K562 treated with DMSO at 1 percent for 12 hours (cell line): ENCODE results near the gene RRP12. TPM values are rescaled to one million over a fixed set of nuclear protein-coding genes. Genes with fewer than 3 reads are reported as not detected.

Experiments used
- total RNA-seq: library from RNA; unstranded; fragments of 300-600 nt; gene quantifications from 2 replicates; pipeline ENCODE4 v1.2.3, GENCODE V29; 2022; ENCODE audit not compliant: insufficient read depth

Gene RRP12
- total RNA-seq = 6.5 and 7.9 TPM in 2 replicates

GRCh38 chr10:97400665-97401454 is at the start of gene RRP12:
Gene RRP12, minus strand, starts transcription at chr10:97401340. Its CDS starts 109 bp downstream, at chr10:97401231.

GRCh38 chr10:97445722-97446639 is 44.8 kb upstream of the RRP12 start, which contains the start of the genes EXOSC1 and ZDHHC16:
Gene EXOSC1, minus strand, starts transcription at chr10:97446006. Its CDS starts 21 bp downstream, at chr10:97445985.
Gene ZDHHC16, plus strand, starts transcription at chr10:97446175. Its CDS starts 5,501 bp downstream, at chr10:97451676.

GRCh38 chr10:97425964-97426775 is 25.0 kb upstream of the RRP12 start, which contains the start of gene PGAM1:
Gene PGAM1, plus strand, starts transcription at chr10:97426191. Its CDS starts 117 bp downstream, at chr10:97426308.

DNA sequence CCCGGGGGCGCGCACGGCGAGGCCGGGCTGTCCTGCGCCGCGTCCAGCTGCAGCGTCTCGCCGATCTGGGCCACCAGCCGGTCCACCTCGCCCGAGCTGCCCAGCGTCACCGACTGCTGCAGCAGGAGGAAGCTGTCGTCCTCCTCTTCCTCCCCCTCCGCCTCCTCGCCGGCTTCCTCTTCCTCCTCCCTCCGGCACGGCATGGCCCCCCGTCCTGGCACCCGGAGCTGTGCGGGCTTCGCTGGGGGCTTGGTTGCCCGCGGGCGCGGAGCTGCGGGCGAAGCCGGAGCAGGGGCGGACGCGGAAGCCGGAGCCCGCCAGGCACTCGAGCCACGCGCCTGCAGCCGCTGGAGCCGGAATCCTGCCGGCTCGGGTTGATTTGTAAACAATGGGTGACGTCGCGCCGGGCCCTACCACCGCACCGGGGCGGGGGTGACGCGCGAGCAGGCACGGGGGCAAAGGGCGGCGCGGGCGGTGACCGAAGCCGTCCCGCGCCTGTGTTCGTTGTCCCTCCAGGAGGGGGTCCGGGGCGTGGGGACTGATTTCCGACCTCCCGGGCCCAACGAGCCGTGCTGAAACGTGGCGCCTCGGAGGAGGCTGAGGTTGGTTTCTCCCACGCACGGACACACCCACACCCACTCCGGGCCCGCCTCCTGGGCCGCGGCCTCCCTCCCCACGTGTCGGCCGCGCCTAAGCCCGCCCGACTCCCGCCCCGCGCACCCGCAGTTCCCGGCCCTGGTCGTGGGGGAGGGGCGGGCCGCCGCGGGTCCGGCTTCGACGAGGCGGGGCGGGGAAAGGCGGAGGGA is 66.6 kb downstream of the RRP12 start, which contains the start of gene FRAT2:
Gene FRAT2 (minus strand): TSS at position 360 of the 806 bp plus-strand sequence. CDS start 157 bp downstream, at position 203.

GRCh38 chr10:97318772-97319651 is 82.1 kb downstream of the RRP12 start, which contains the start of gene FRAT1:
Gene FRAT1, plus strand, starts transcription at chr10:97319271. Its CDS starts 183 bp downstream, at chr10:97319454.

Other genes with a start within 250 kb of the RRP12 start
- 0.16 TPM in 1 of 2 replicates, not detected in the other for gene SLIT1, start 215.4 kb downstream of the RRP12 start, total RNA-seq
- 10.7 and 22.6 TPM in 2 replicates for gene ARHGAP19, start 108.7 kb downstream of the RRP12 start, total RNA-seq
- gene FRAT1, start 82.1 kb downstream of the RRP12 start, total RNA-seq = 4.0 TPM in 2 replicates
- 23.1 and 23.6 TPM in 2 replicates for gene FRAT2, start 66.6 kb downstream of the RRP12 start, total RNA-seq
- gene PGAM1, start 24.9 kb upstream of the RRP12 start, total RNA-seq = 157 and 193 TPM in 2 replicates
- 65.4 and 74.3 TPM in 2 replicates for gene EXOSC1, start 44.7 kb upstream of the RRP12 start, total RNA-seq
- gene ZDHHC16, start 44.8 kb upstream of the RRP12 start, total RNA-seq = 18.7 and 21.7 TPM in 2 replicates
- gene MMS19, start 97.1 kb upstream of the RRP12 start, total RNA-seq = 33.3 and 44.5 TPM in 2 replicates
- 5.4 and 5.7 TPM in 2 replicates for gene UBTD1, start 97.6 kb upstream of the RRP12 start, total RNA-seq
- gene ANKRD2, start 171.4 kb upstream of the RRP12 start, total RNA-seq = not detected in 2 replicates
- not detected in 2 replicates for gene HOGA1, start 183.0 kb upstream of the RRP12 start, total RNA-seq
- not detected in 2 replicates for gene C10orf62, start 188.4 kb upstream of the RRP12 start, total RNA-seq
- 10.3 and 16.5 TPM in 2 replicates for gene MORN4, start 232.2 kb upstream of the RRP12 start, total RNA-seq
- 15.9 and 31.6 TPM in 2 replicates for gene PI4K2A, start 239.3 kb upstream of the RRP12 start, total RNA-seq